Measurements from ENCODE around the gene BMPR1A. TPM values are rescaled to one million over a fixed set of nuclear protein-coding genes. Genes with fewer than 3 reads are reported as not detected.

Gene BMPR1A
- total and polyA plus RNA-seq, 9 of the 15 experiments (the other 6 are each of a cell fraction or from before 2014, with no cell fraction given): 1.6 to 17.5 (median 9.1) TPM

- FAIRE-seq (no peak), DNase-seq (ENCODE audit: extremely low read depth in 1 of 4, low spot score in 3 of 4) (no peak), ATAC-seq (no peak)
- Histone ChIP-seq H3K9me1 (ENCODE audit: control insufficient read depth, insufficient read depth, low read length) (no peaks in the 10 kb centered on the region), H3K4me3 (no peak overlapping the region), H3K9me3 (replicated peaks; ENCODE audit: control insufficient read depth, insufficient read depth, low read depth, low read length) (0 out of 2 replicates have a peak, but pooled peaks cover 3% of the 10 kb centered on the region), H3K4me2 (ENCODE audit: insufficient read depth, low read length) (no peak overlapping the region), H3K27me3 (ENCODE audit: control insufficient read depth in 2 of 2, insufficient read depth in 2 of 2, low read length in 2 of 2) (no peaks in the 10 kb centered on the region), H3K79me2 (ENCODE audit: control insufficient read depth, insufficient read depth, low read length) (no peaks in the 10 kb centered on the region), H3K27ac (ENCODE audit: extremely low read depth, low read depth, low read length) (no peak overlapping the region), H4K20me1 (replicated peaks; ENCODE audit: control insufficient read depth, insufficient read depth, low read length) (no peaks in the 10 kb centered on the region), H3K36me3 (ENCODE audit: control insufficient read depth, insufficient read depth, low read length) (no peaks in the 10 kb centered on the region), H3K9ac (ENCODE audit: insufficient read depth in 1 of 2, low read depth in 2 of 2, low read length in 2 of 2) (no peak overlapping the region), H3K4me1 (replicated peaks in 1 of 2; ENCODE audit: control insufficient read depth in 2 of 2, insufficient read depth in 2 of 2, low read length in 2 of 2) (peaks cover 33% of the 10 kb centered on the region in 2 experiments), H2AFZ (ENCODE audit: low read depth, low read length) (no peak overlapping the region)
- no TSS peak for BruUV-seq (replicated peaks)
- ChIA-PET POLR2A (no interaction called here), CTCF (ENCODE audit: low intra/inter-chr PET ratio) (no interaction called here)
- TF ChIP-seq DIDO1 (tag; IDR thresholded peaks at IDR 0.05; ENCODE audit: low read depth) (no peak), GTF2E2 (tag; IDR thresholded peaks at IDR 0.05) (no peak), TAL1 (IDR thresholded peaks at IDR 0.05) (no peak), CEBPB (tag; IDR thresholded peaks at IDR 0.05) (no peak), JUND (IDR thresholded peaks at IDR 0.05; ENCODE audit: borderline replicate concordance, low read depth, low read length) (no peak), JUND (tag; IDR thresholded peaks at IDR 0.05; ENCODE audit: borderline replicate concordance, low read depth, low read length) (no peak), CBFA2T2 (conservative IDR thresholded peaks at IDR 0.05) (no peak), HEY1 (CRISPR knock-in tag; IDR thresholded peaks at IDR 0.05; ENCODE audit: borderline replicate concordance) (no peak)
- TF ChIP-seq, protein P1, sequence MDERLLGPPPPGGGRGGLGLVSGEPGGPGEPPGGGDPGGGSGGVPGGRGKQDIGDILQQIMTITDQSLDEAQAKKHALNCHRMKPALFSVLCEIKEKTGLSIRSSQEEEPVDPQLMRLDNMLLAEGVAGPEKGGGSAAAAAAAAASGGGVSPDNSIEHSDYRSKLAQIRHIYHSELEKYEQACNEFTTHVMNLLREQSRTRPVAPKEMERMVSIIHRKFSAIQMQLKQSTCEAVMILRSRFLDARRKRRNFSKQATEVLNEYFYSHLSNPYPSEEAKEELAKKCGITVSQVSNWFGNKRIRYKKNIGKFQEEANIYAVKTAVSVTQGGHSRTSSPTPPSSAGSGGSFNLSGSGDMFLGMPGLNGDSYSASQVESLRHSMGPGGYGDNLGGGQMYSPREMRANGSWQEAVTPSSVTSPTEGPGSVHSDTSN (CRISPR knock-in tag; IDR thresholded peaks at IDR 0.05; ENCODE audit: low read depth): no peak
- TF ChIP-seq, protein P1 (tag; conservative IDR thresholded peaks at IDR 0.05; ENCODE audit: low read depth): no peak
- in situ Hi-C loops (cut with MboI) (no loop called here), intact Hi-C loops (cut with micrococcal nuclease) (no loop called here)
- 78% methylated on average over 6 of the region's 7 CpGs for WGBS (ENCODE audit: insufficient coverage, low coverage, missing lambda C conversion rate)
Observed at GRCh38 chr10:86952106-86952505, 195.7 kb downstream of the BMPR1A start.

All from K562 (cell line).